Endothelial cell of umbilical vein (primary cell): ENCODE measurements around the gene DPF3.

ENCODE experiments used
- CTCF ChIP-seq, 2 donors: IDR thresholded peaks; 1 replicate in 1 of 2; 2 replicates in 1 of 2; pipeline ENCODE4 v1.5.1; 2011; ENCODE audit warnings: low read length in 2 of 2, mild to moderate bottlenecking in 2 of 2, moderate library complexity in 2 of 2, control low read depth in 1 of 2, inconsistent platforms in 1 of 2, low read depth in 1 of 2; ENCODE audit not compliant: insufficient read depth in 1 of 2; ENCODE audit errors: extremely low read depth in 1 of 2
- JUN ChIP-seq: IDR thresholded peaks from 2 replicates; pipeline ENCODE4 v1.6.1; 2011; ENCODE audit warnings: borderline replicate concordance, low read depth; ENCODE audit not compliant: insufficient read length, insufficient read depth
- MAX ChIP-seq: IDR thresholded peaks from 2 replicates; pipeline ENCODE4 v1.6.1; 2011; ENCODE audit not compliant: insufficient read depth, insufficient read length
- POLR2A ChIP-seq: IDR thresholded peaks from 2 replicates; pipeline ENCODE4 v1.6.1; 2012; ENCODE audit warnings: low read depth, mild to moderate bottlenecking, control low read depth, low read length

DNA sequence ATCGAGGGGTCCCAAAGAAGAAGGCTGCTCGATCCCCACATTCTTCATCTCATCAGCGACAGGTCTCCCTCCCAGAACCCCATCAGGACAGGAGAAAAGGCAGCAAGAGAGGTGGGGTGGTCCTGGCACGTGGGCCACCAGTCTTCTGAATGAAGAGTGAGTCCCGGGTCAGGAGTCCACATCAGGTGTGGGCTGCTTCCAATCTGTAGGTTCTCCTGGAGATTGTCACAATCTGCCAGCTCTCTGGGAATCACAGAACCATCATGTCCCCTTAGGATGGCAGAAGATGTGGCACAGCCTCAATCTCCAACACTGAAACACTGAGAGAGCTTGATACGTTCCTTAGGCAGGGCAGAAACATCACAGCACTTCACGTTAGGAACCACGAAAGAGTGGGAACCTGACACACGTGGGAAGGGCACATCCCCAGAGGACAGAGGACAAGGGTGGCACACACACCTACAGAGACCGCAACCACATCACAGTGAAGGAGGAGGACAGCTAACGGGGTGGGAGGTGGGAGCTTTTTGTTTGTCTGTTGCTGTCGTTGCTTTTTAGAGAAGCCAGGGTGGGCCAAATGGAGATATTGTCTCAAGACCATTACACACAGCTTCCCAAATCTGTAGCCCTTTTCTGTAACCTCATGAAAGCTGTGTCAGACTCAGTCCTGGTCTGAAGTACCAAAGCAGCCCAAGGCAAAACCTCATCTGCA is 284.5 kb downstream of the DPF3 start:
- TF ChIP-seq POLR2A (no peak), CTCF (IDR thresholded peaks at IDR 0.05; ENCODE audit: extremely low read depth in 1 of 2, insufficient read depth in 1 of 2, low read depth in 1 of 2, low read length in 2 of 2) (no peak), MAX (no peak), JUN (no peak)
